NCI-H1417 treated with DMSO at 0.1 percent for 48 hours (cell line): ENCODE results near the gene CDK5RAP1.

Experiments used
- DNase-seq: peaks from one replicate; lab custom pipeline; 2025; lab: John Stamatoyannopoulos, UW

Gene CDK5RAP1

DNA sequence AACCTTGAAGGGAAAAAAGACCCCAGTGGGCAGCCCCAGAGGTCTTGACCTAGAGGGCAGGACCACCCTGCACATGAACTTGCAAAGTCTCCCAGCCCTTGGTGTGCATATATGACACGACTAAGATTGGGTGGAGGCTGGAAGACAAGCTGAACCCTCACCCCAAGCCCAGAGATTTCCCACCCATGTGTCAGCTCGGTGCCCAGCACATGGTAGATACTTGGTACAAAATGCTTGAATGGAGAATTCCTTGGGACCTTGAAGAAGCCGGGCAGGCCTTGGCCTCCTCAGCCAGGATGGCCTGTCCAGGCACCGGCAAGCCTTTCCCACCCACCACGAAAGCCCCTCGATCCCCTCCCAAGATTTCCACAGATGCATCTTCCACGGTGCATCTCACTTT is 67.7 kb downstream of the CDK5RAP1 start:
- no peak for DNase-seq

GRCh38 chr20:33332905-33333456 is 68.3 kb downstream of the CDK5RAP1 start:
- no peak for DNase-seq

DNA sequence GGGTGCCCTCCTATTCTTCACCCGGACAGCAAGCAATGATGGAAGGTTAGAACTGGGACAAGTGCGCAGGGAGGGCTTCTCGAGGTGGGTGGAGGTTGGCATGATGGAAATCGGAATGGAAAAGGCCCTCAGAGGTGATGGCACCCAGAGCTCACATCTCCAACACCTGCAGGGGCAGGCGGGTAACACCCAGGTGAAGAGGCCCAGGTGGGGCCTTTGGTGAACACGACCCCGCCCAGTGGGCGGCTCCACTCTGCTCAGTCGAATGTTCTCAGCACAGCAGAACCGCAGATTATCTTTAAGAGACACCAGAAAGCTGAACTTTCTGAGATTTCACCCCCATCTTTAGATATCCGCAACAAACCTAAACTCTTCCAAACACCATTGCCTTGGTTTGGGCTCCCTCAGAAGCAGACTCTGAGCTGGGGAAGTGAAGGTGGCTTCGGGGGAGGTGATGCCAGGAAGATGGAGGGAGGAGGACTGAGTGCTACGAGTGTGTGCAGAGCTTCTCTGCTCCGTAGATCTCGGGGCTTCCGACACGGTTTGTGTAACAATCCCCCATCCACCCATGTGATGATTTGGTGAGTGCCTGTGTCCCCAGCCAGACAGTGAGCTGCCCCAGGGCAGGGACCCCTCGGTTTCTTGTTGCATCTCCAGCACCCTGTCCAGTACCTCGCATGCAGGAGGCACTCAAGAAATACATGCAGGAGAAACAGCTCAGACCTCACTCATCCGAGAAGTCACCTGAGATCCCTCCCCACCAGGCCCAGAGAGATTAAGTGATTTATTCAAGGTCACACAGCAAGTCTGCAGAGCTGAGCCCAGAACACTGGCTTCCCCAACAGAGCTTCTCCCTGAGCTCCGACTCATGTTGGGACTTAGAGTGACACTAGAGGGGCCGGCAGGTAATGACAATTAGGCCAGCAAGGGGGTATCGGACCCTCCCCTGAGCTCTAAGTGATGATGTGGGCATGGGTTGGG is 72.9 kb downstream of the CDK5RAP1 start:
- DNase-seq: no peak

DNA sequence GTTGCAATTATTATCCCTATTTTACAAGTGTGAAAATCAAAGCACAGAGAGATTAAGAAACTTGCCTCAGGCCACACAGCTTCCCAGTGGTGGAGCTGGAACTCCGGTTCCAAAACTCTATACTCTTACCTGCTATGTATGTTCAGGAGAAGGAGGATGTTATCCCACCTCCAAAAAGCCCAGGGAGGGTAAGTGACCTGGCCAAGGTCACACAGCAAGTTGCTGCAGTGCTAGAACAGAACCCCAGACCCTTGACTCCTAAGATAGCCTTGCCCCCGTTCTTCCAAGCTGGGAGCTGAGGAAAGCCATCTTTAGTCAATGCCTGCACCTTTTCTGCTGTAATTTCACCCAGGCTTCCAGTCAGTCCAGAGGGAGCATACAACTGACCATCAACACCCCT is 76.0 kb downstream of the CDK5RAP1 start:
- no peak for DNase-seq

- DNase-seq: no peak
These were observed 78.1 kb downstream of the CDK5RAP1 start for GRCh38 chr20:33323236-33323635.

- DNase-seq: no peak
These were observed 78.9 kb downstream of the CDK5RAP1 start for GRCh38 chr20:33322456-33322855.

GRCh38 chr20:33320006-33320405 is 81.3 kb downstream of the CDK5RAP1 start:
- DNase-seq: no peak

GRCh38 chr20:33318096-33318429 is 83.3 kb downstream of the CDK5RAP1 start:
- DNase-seq: no peak

DNA sequence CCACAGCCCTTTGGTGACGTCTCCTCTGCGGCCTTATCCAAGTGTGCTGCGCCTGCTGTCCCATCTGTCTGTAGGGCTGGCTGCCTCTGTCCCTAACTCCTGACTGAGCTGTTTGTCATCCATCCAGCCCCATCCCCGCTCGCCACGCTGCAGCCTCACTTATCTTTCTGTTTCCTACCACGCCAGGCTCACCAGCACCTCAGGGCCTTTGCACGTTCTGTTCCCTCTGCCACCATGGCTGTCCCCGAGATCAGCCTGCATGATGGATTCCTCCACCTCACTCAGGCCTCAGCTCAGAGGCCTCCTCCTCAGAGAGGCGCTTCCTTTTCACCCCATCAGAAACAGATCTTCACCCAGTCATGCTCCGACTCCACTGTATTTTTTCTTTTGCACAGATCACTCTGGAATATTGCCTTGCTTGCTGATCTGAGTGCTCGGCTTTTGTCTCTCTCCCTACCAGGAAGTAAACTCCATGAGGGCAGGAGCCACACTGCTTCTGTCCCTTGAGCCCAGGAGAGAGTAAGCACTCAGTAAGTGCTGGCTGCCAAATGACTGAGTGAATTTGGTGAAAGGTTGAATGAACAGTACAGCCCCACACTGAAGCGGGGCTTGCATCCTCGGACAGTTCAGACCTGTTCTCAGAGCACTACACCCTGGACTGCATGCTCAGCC is 83.8 kb downstream of the CDK5RAP1 start:
- no peak for DNase-seq

DNA sequence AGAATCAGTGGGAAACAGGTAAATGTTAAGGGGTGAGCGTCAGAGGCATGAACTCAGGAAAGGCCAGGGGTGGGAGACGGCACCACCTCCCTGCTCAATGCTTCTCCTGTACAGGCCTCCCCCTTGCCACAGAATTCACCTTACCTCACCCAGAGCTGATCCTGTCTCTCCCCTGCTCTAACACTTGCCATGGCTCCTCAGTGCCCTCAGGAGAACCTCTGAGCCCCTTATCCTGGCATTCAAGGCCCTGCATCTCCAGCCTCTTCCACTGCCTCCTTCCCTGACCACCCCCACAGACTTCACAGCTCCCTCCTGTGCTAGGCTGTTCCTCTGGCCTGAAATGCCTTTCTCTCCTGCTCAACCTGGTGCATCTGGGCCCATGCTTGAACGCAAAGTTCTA is 84.4 kb downstream of the CDK5RAP1 start:
- no peak for DNase-seq

GRCh38 chr20:33316343-33316742 is 85.0 kb downstream of the CDK5RAP1 start:
- no peak for DNase-seq

GRCh38 chr20:33313686-33314314 is 87.5 kb downstream of the CDK5RAP1 start:
- DNase-seq: no peak

- no peak for DNase-seq
These were observed 88.7 kb downstream of the CDK5RAP1 start for GRCh38 chr20:33312583-33312982.

- no peak for DNase-seq
These were observed 89.3 kb downstream of the CDK5RAP1 start for GRCh38 chr20:33311996-33312395.

GRCh38 chr20:33311011-33311410 is 90.3 kb downstream of the CDK5RAP1 start:
- DNase-seq: no peak

DNA sequence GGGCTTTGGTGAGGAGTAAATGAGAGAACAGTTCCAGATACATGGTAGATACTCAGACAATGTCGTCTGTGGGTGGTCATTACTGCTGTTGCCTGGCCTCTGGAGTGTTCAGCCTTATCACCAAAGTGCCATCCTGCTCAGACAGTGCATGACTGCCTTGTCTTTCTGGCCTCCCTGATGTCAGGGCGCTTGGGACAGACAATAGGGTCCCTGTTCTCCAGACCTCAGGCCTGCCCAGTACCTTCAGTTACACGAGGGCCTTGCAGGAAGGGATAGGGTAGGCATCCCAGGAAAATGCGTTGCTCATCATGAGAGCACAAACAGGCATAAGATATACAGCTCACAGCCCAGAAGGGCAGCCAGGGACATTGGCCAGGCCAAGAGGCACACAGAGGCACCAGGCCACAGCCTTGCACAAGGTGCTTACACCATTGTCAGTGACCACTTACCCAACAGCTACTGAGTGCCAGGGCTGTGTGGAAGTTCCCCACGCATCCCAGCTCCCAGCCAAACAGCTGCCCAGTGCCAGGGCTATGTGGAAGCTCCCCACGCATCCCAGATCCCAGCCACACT is 90.9 kb downstream of the CDK5RAP1 start:
- DNase-seq: no peak

DNA sequence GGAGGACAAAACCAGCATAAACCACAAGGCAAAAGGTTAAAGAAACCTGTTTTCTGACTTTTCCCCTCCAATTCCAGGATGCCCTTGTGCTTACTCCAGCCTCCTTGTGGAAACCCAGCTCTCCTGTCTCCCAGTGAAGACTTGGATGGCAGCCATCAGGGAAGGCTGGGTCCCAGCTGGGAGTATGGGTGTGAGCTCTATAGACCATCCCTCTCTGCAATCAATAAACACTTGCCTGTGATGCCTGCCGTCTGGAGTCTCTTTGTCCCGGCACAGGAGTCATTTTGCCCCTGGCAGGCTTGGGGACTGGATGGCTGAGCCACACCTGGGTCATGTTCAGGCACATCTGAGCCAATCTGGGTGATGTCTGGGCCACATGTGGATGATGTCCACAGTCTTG is 91.7 kb downstream of the CDK5RAP1 start:
- DNase-seq: no peak
